IMR-90 (cell line): ENCODE data around the gene PCSK5. TPM values are rescaled to one million over a fixed set of nuclear protein-coding genes. Genes with fewer than 3 reads are reported as not detected.
A peak's percentile ranks its signal among the peaks of the same experiment; 100 is the strongest.

ENCODE experiments used
- ATAC-seq: fragments of 200-7000 bp; cut with Tn5 transposase; 2 replicates; pipeline ENCODE4 v1.9.1; 2020; ENCODE audit warnings: low read depth, mild to moderate bottlenecking, moderate library complexity
- BruUV-seq: library from RNA; stranded (reverse); fragments of 400-500 nt; replicated peaks from 2 replicates; lab custom pipeline; 2021; lab: Mats Ljungman, UMichigan
- CTCF ChIA-PET: fragments of 300-600 bp; formaldehyde crosslinking; extraction: SDS; loops from one replicate; lab custom pipeline; 2021; ENCODE audit warnings: antibody characterized with exemption; lab: Yijun Ruan, JAX
- POLR2A ChIA-PET: fragments of 300-600 bp; sonication (Branson Sonifier 250); formaldehyde crosslinking; loops from one replicate; lab custom pipeline; 2022; ENCODE audit warnings: antibody characterized with exemption; ENCODE audit not compliant: unreplicated experiment; lab: Charles Lee
- DNase-seq: peaks from one replicate; pipeline ENCODE4 v3.0.0; 2013
- H2AFZ ChIP-seq: replicated peaks from 2 replicates; pipeline ENCODE3; 2013; ENCODE audit warnings: low read length, mild to moderate bottlenecking; ENCODE audit not compliant: poor library complexity
- H2AK5ac ChIP-seq: 2 replicates; pipeline ENCODE4 v1.6.1; 2013; ENCODE audit warnings: low read depth, low read length, inconsistent platforms
- H2AK9ac ChIP-seq: replicated peaks from 2 replicates; pipeline ENCODE3; 2013; ENCODE audit warnings: mild to moderate bottlenecking, low read depth, low read length, moderate library complexity; ENCODE audit not compliant: poor library complexity
- H2BK120ac ChIP-seq: 2 replicates; pipeline ENCODE4 v1.6.1; 2013; ENCODE audit warnings: low read depth, low read length, inconsistent platforms
- H2BK15ac ChIP-seq: 3 replicates; pipeline ENCODE4 v1.6.1; 2013; ENCODE audit warnings: low read depth, low read length, inconsistent platforms
- H2BK20ac ChIP-seq: 2 replicates; pipeline ENCODE4 v1.6.1; 2013; ENCODE audit warnings: low read depth, mild to moderate bottlenecking, inconsistent platforms, low read length, moderate library complexity
- H2BK5ac ChIP-seq: 2 replicates; pipeline ENCODE4 v1.6.1; 2013; ENCODE audit warnings: mild to moderate bottlenecking, low read depth, low read length, inconsistent platforms; ENCODE audit not compliant: poor library complexity, severe bottlenecking
- H3K14ac ChIP-seq: replicated peaks from 2 replicates; pipeline ENCODE4 v1.6.1; 2013; ENCODE audit warnings: low read depth, low read length, inconsistent platforms
- H3K18ac ChIP-seq: 2 replicates; pipeline ENCODE4 v1.6.1; 2013; ENCODE audit warnings: low read depth, low read length, control low read depth
- H3K23ac ChIP-seq: 2 replicates; pipeline ENCODE4 v1.6.1; 2013; ENCODE audit warnings: low read depth, low read length, inconsistent platforms
- H3K27ac ChIP-seq: 2 replicates; pipeline ENCODE4 v1.5.1; 2013; ENCODE audit warnings: mild to moderate bottlenecking, control low read depth, low read length; ENCODE audit not compliant: insufficient read depth
- H3K27me3 ChIP-seq: 2 replicates; pipeline ENCODE4 v1.6.1; 2013; ENCODE audit warnings: low read length; ENCODE audit not compliant: control insufficient read depth, insufficient read depth
- H3K36me3 ChIP-seq: 2 replicates; pipeline ENCODE4 v1.6.1; 2013; ENCODE audit warnings: low read length, mixed read lengths; ENCODE audit not compliant: control insufficient read depth, insufficient read depth
- H3K4ac ChIP-seq: 2 replicates; pipeline ENCODE4 v1.6.1; 2013; ENCODE audit warnings: low read depth, low read length, inconsistent platforms
- H3K4me1 ChIP-seq: 2 replicates; pipeline ENCODE4 v1.6.1; 2013; ENCODE audit warnings: low read length, mixed read lengths; ENCODE audit not compliant: control insufficient read depth, insufficient read depth
- H3K4me2 ChIP-seq: 2 replicates; pipeline ENCODE4 v1.6.1; 2013; ENCODE audit warnings: low read depth, mild to moderate bottlenecking, control low read depth, low read length, moderate library complexity
- H3K4me3 ChIP-seq: 2 replicates; pipeline ENCODE4 v1.5.1; 2013; ENCODE audit warnings: low read depth, mild to moderate bottlenecking, control low read depth, low read length, moderate library complexity; ENCODE audit not compliant: insufficient read depth
- H3K56ac ChIP-seq: 2 replicates; pipeline ENCODE4 v1.6.1; 2013; ENCODE audit warnings: low read length, inconsistent platforms; ENCODE audit not compliant: insufficient read depth; ENCODE audit errors: extremely low read depth
- H3K79me1 ChIP-seq, 2 experiments: 2 replicates each; pipeline ENCODE4 v1.6.1; 2013; ENCODE audit warnings: low read length in 2 of 2, inconsistent platforms in 1 of 2, low read depth in 1 of 2
- H3K9ac ChIP-seq: 2 replicates; pipeline ENCODE4 v1.6.1; 2013; ENCODE audit warnings: low read depth, low read length, control low read depth
- H3K9me1 ChIP-seq: 2 replicates; pipeline ENCODE4 v1.6.1; 2013; ENCODE audit warnings: low read length, inconsistent platforms; ENCODE audit not compliant: insufficient read depth
- H3K9me3 ChIP-seq: 2 replicates; pipeline ENCODE4 v1.6.1; 2013; ENCODE audit warnings: low read length; ENCODE audit not compliant: control insufficient read depth, insufficient read depth
- H4K20me1 ChIP-seq: 2 replicates; pipeline ENCODE4 v1.6.1; 2013; ENCODE audit warnings: low read length, inconsistent platforms; ENCODE audit not compliant: insufficient read depth
- H4K5ac ChIP-seq: 2 replicates; pipeline ENCODE4 v1.6.1; 2013; ENCODE audit warnings: mild to moderate bottlenecking, low read depth, low read length, control low read depth
- H4K8ac ChIP-seq, 2 experiments: 2 replicates each; pipeline ENCODE4 v1.6.1; 2013; ENCODE audit warnings: low read depth in 2 of 2, low read length in 2 of 2, control low read depth in 1 of 2, inconsistent platforms in 1 of 2
- H4K91ac ChIP-seq: 2 replicates; pipeline ENCODE4 v1.6.1; 2013; ENCODE audit warnings: low read depth, low read length, inconsistent platforms; ENCODE audit not compliant: insufficient read depth
- ELK1 ChIP-seq: fragments of 150-350 bp; IDR thresholded peaks from 2 replicates; pipeline ENCODE4 v1.6.1; 2016; ENCODE audit warnings: low read depth, mild to moderate bottlenecking, low read length, moderate library complexity, borderline replicate concordance
- FOS ChIP-seq: fragments of 150-350 bp; IDR thresholded peaks from 2 replicates; pipeline ENCODE4 v1.6.1; 2016; ENCODE audit warnings: low read depth, low read length
- POLR2A ChIP-seq: IDR thresholded peaks from 2 replicates; pipeline ENCODE4 v1.6.1; 2012; ENCODE audit warnings: mild to moderate bottlenecking, low read depth, low read length
- RCOR1 ChIP-seq: IDR thresholded peaks from 2 replicates; pipeline ENCODE4 v1.6.1; 2012; ENCODE audit warnings: mild to moderate bottlenecking, low read length, improper control_type of control experiment; ENCODE audit not compliant: insufficient replicate concordance
- RFX5 ChIP-seq: IDR thresholded peaks from 2 replicates; pipeline ENCODE4 v1.8.0; 2012; ENCODE audit warnings: low read depth, mild to moderate bottlenecking, low read length, moderate library complexity
- SMC3 ChIP-seq: fragments of 150-350 bp; IDR thresholded peaks from 2 replicates; pipeline ENCODE4 v1.6.1; 2016; ENCODE audit warnings: low read depth, mild to moderate bottlenecking, antibody characterized with exemption, low read length, moderate library complexity
- WGBS, 2 experiments: methylation state at CpG; one replicate each; pipeline versions ENCODE4 v1.1.5 to v1.1.7; 2013; ENCODE audit warnings: missing lambda C conversion rate in 2 of 2; ENCODE audit not compliant: insufficient read length in 1 of 2; ENCODE audit errors: extremely low coverage in 2 of 2; 5-methylcytosine and 5-hydroxymethylcytosine counted together
- dilution Hi-C: fragments of 300-500 bp; cut with HindIII; formaldehyde crosslinking; loops from one replicate; pipeline ENCODE4 v1.14.3; 2018; ENCODE audit warnings: low sequenced_read_pairs; ENCODE audit not compliant: unreplicated experiment
- in situ Hi-C: fragments of 300-500 bp; cut with MboI; formaldehyde crosslinking; loops from 3 replicates; pipeline ENCODE4 v1.14.3; 2019; ENCODE audit warnings: low sequenced_read_pairs, inconsistent platforms, mixed read lengths
- intact Hi-C: fragments of 100-400 bp; cut with micrococcal nuclease; formaldehyde crosslinking; loops from 2 replicates; pipeline ENCODE4 v1.10.0; 2022
- polyA plus RNA-seq, 3 experiments: library from polyadenylated mRNA; depleted of rRNA; stranded (reverse); fragments of >200 nt; gene quantifications; 2 replicates each; pipeline ENCODE4 v1.2.3, GENCODE V29; 2012; ENCODE audit warnings: low replicate concordance in 1 of 3
- total RNA-seq: library from RNA; depleted of rRNA; stranded (reverse); fragments of >200 nt; gene quantifications from 2 replicates; pipeline ENCODE4 v1.2.3, GENCODE V29; 2012

PCSK5 gene
- total and polyA plus RNA-seq, 2 of the 4 experiments (the other 2 are of a cell fraction), result 1.5 to 3.0 TPM

GRCh38 chr9:76135902-76136301 lies 245.4 kb downstream of the PCSK5 start:
- Histone ChIP-seq H3K27ac (no peak overlapping the region), H3K56ac (no peak overlapping the region), H3K9ac (no peak overlapping the region), H3K4ac (no peak overlapping the region), H3K27me3 (no peaks in the 10 kb centered on the region), H2AK5ac (no peak overlapping the region), H3K4me1 (peaks cover 6% of the 10 kb centered on the region), H2BK15ac (no peak overlapping the region), H3K14ac (no peak overlapping the region), H2BK5ac (no peak overlapping the region), H3K18ac (peak overlapping the region; percentile 91; the same call in 1 of the 2 replicates), H4K91ac (no peak overlapping the region), H3K4me2 (no peak overlapping the region), H3K4me3 (no peak overlapping the region), H3K9me1 (peaks cover 6% of the 10 kb centered on the region), H3K79me1 (no peaks in the 10 kb centered on the region), H4K5ac (no peak overlapping the region; the same call in 1 of the 2 replicates), H3K9me3 (no peaks in the 10 kb centered on the region), H2AK9ac (no peak overlapping the region), H4K8ac (peak overlapping the region; percentile 30 to 58; a peak in 1 of 4 replicates), H2BK20ac (peak overlapping the region; percentile 64; the same call in 1 of the 2 replicates), H3K23ac (no peak overlapping the region), H2BK120ac (peak overlapping the region; percentile 24; the same call in 1 of the 2 replicates), H2AFZ (no peak overlapping the region), H4K20me1 (no peaks in the 10 kb centered on the region), H3K36me3 (no peaks in the 10 kb centered on the region)
- intact Hi-C loops, result loop anchor here (5.0 kb wide), 1 partner anchor 244 kb away; the partner anchor contains the start of gene PCSK5
- DNase-seq (no peak), ATAC-seq (no peak)
- BruUV-seq, result no TSS peak
- no CpG with 5 or more reads among the region's 5 CpGs for WGBS, 2 experiments
- in situ Hi-C loops, result no loop called here
- dilution Hi-C loops, result no loop called here
- POLR2A ChIA-PET, result no interaction called here
- CTCF ChIA-PET, result no interaction called here
- no peak for TF ChIP-seq SMC3
- TF ChIP-seq RFX5, result no peak
- TF ChIP-seq RCOR1, result no peak
- no peak for TF ChIP-seq POLR2A
- no peak for TF ChIP-seq ELK1
- no peak for TF ChIP-seq FOS
